Keratinocyte (primary cell): Measurements from ENCODE around the gene HOXB7. TPM values are rescaled to one million over a fixed set of nuclear protein-coding genes. Genes with fewer than 3 reads are reported as not detected.

Experiments used
- DNase-seq: peaks from one replicate; pipeline ENCODE4 v3.0.0-alpha.2; 2011; ENCODE audit warnings: low read depth, missing footprints, low spot score
- FAIRE-seq: peaks from 2 replicates; lab custom pipeline; 2011; peaks lifted over from hg19 to GRCh38; lab: Jason Lieb, UNC
- H2AFZ ChIP-seq: 2 replicates; pipeline ENCODE4 v1.6.0; 2012; ENCODE audit warnings: low read length, control low read depth, inconsistent platforms; ENCODE audit not compliant: control insufficient read depth
- H3K27ac ChIP-seq: 2 replicates; pipeline ENCODE4 v1.5.1; 2011; ENCODE audit warnings: low read length; ENCODE audit not compliant: control insufficient read depth, insufficient read depth
- H3K27me3 ChIP-seq: 3 replicates; pipeline ENCODE4 v1.6.0; 2011; ENCODE audit warnings: low read length; ENCODE audit not compliant: control insufficient read depth, insufficient read depth; ENCODE audit errors: extremely low read depth
- H3K36me3 ChIP-seq, 2 experiments: 2 replicates in 1 of 2; 3 replicates in 1 of 2; pipeline ENCODE4 v1.5.1; 2011; ENCODE audit warnings: low read length in 2 of 2, mild to moderate bottlenecking in 1 of 2; ENCODE audit not compliant: control insufficient read depth in 2 of 2, insufficient read depth in 2 of 2; ENCODE audit errors: extremely low read depth in 1 of 2
- H3K4me1 ChIP-seq: 3 replicates; pipeline ENCODE4 v1.5.1; 2011; ENCODE audit warnings: low read length; ENCODE audit not compliant: control insufficient read depth, insufficient read depth; ENCODE audit errors: extremely low read depth
- H3K4me2 ChIP-seq: 3 replicates; pipeline ENCODE4 v1.6.0; 2011; ENCODE audit warnings: low read depth, low read length; ENCODE audit not compliant: control insufficient read depth, insufficient read depth; ENCODE audit errors: extremely low read depth
- H3K4me3 ChIP-seq, 3 experiments: fragments of 200-600 bp in 1 of 3; sonication (generic) in 1 of 3; 2 replicates in 2 of 3; 3 replicates in 1 of 3; pipeline ENCODE4 v1.5.1; 2011 to 2016; ENCODE audit warnings: low read length in 3 of 3, mild to moderate bottlenecking in 3 of 3, control low read depth in 2 of 3, inconsistent platforms in 1 of 3, low read depth in 1 of 3, mixed read lengths in 1 of 3, mixed run types in 1 of 3, moderate library complexity in 1 of 3; ENCODE audit not compliant: control insufficient read depth in 2 of 3, insufficient read depth in 2 of 3; ENCODE audit errors: extremely low read depth in 1 of 3
- H3K79me2 ChIP-seq: 2 replicates; pipeline ENCODE4 v1.6.0; 2012; ENCODE audit warnings: low read length; ENCODE audit not compliant: control insufficient read depth, insufficient read depth
- H3K9ac ChIP-seq: 3 replicates; pipeline ENCODE4 v1.6.0; 2011; ENCODE audit warnings: low read length; ENCODE audit not compliant: control insufficient read depth, insufficient read depth; ENCODE audit errors: extremely low read depth
- H3K9me1 ChIP-seq: 3 replicates; pipeline ENCODE4 v1.6.0; 2011; ENCODE audit warnings: low read length; ENCODE audit not compliant: control insufficient read depth, insufficient read depth; ENCODE audit errors: extremely low read depth
- H3K9me3 ChIP-seq: 2 replicates; pipeline ENCODE4 v1.5.1; 2012; ENCODE audit warnings: low read depth, low read length; ENCODE audit not compliant: control insufficient read depth
- H4K20me1 ChIP-seq: 3 replicates; pipeline ENCODE4 v1.6.0; 2011; ENCODE audit warnings: low read length; ENCODE audit not compliant: control insufficient read depth, insufficient read depth; ENCODE audit errors: extremely low read depth
- EZH2 ChIP-seq: IDR thresholded peaks from one replicate; pipeline ENCODE4 v1.6.1; 2012; ENCODE audit warnings: inconsistent platforms, mild to moderate bottlenecking, low read length, moderate library complexity
- dilution Hi-C: fragments of 300-500 bp; cut with MboI; formaldehyde crosslinking; loops from one replicate; pipeline ENCODE4 v1.7.0; 2020; ENCODE audit warnings: low sequenced_read_pairs; ENCODE audit not compliant: extremely low pct_ligation_motif_present
- polyA plus RNA-seq, 5 experiments: library from polyadenylated mRNA; depleted of rRNA in 3 of 5; stranded (reverse) in 3 of 5; stranded (forward) in 1 of 5; unstranded in 1 of 5; fragments of >200 nt; gene quantifications; 1 replicate in 1 of 5; 2 replicates in 3 of 5; 3 replicates in 1 of 5; pipeline versions ENCODE4 v1.2.1 to v1.2.3, GENCODE V29; 2011 to 2012; ENCODE audit warnings: missing spikeins in 2 of 5, low read depth in 1 of 5, low replicate concordance in 1 of 5
- TF ChIP-seq, protein P1 (sequence below), 3 experiments: IDR thresholded peaks in 1 of 3; conservative IDR thresholded peaks in 1 of 3; optimal IDR thresholded peaks in 1 of 3; 2 replicates in 2 of 3; 3 replicates in 1 of 3; pipeline versions ENCODE3 to v1.5.1; 2011; ENCODE audit warnings: low read length in 3 of 3, mild to moderate bottlenecking in 3 of 3, moderate library complexity in 2 of 3, control low read depth in 1 of 3, inconsistent platforms in 1 of 3; ENCODE audit not compliant: insufficient read depth in 2 of 3; ENCODE audit errors: extremely low read depth in 1 of 3

Gene HOXB7
- polyA plus RNA-seq, 1 donor (not counting 4 experiments of a cell fraction or from before 2014, with no cell fraction given) = 1.0 TPM

GRCh38 chr17:48647103-48647962 is 36.5 kb upstream of the HOXB7 start:
- no peaks in the 10 kb centered on the region for H3K9me3 ChIP-seq
- no peak overlapping the region for H2AFZ ChIP-seq
- FAIRE-seq (no peak), DNase-seq (no peak)
- H3K4me2 ChIP-seq = peak overlapping the region; percentile 79
- H3K27ac ChIP-seq = no peak overlapping the region
- H3K79me2 ChIP-seq = no peaks in the 10 kb centered on the region
- H3K9ac ChIP-seq = no peak overlapping the region
- dilution Hi-C loops = no loop called here
- peak overlapping the region in 2 of 3 experiments; percentile 27 to 40 for H3K4me3 ChIP-seq
- peaks cover 72% of the 10 kb centered on the region for H3K27me3 ChIP-seq
- H4K20me1 ChIP-seq = peaks cover 2% of the 10 kb centered on the region
- H3K9me1 ChIP-seq = no peaks in the 10 kb centered on the region
- TF ChIP-seq, protein P1, sequence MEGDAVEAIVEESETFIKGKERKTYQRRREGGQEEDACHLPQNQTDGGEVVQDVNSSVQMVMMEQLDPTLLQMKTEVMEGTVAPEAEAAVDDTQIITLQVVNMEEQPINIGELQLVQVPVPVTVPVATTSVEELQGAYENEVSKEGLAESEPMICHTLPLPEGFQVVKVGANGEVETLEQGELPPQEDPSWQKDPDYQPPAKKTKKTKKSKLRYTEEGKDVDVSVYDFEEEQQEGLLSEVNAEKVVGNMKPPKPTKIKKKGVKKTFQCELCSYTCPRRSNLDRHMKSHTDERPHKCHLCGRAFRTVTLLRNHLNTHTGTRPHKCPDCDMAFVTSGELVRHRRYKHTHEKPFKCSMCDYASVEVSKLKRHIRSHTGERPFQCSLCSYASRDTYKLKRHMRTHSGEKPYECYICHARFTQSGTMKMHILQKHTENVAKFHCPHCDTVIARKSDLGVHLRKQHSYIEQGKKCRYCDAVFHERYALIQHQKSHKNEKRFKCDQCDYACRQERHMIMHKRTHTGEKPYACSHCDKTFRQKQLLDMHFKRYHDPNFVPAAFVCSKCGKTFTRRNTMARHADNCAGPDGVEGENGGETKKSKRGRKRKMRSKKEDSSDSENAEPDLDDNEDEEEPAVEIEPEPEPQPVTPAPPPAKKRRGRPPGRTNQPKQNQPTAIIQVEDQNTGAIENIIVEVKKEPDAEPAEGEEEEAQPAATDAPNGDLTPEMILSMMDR (optimal IDR thresholded peaks at IDR 0.05 in 1 of 3, IDR thresholded peaks at IDR 0.05 in 1 of 3, conservative IDR thresholded peaks at IDR 0.05 in 1 of 3; ENCODE audit: extremely low read depth in 1 of 3, insufficient read depth in 2 of 3, low read length in 3 of 3) = no peak
- peak; percentile 83 for TF ChIP-seq EZH2
- no peaks in the 10 kb centered on the region for H3K36me3 ChIP-seq
- no peaks in the 10 kb centered on the region for H3K4me1 ChIP-seq

- Histone ChIP-seq H3K36me3 (no peaks in the 10 kb centered on the region), H3K27me3 (peaks cover 81% of the 10 kb centered on the region), H2AFZ (no peak overlapping the region), H3K4me3 (no peak overlapping the region), H3K9ac (no peak overlapping the region), H3K27ac (no peak overlapping the region), H3K4me1 (no peaks in the 10 kb centered on the region), H3K4me2 (no peak overlapping the region), H3K9me1 (no peaks in the 10 kb centered on the region), H4K20me1 (peaks cover 2% of the 10 kb centered on the region), H3K79me2 (no peaks in the 10 kb centered on the region), H3K9me3 (no peaks in the 10 kb centered on the region)
- FAIRE-seq (no peak), DNase-seq (no peak)
- dilution Hi-C loops = no loop called here
- TF ChIP-seq, protein P1 (optimal IDR thresholded peaks at IDR 0.05 in 1 of 3, IDR thresholded peaks at IDR 0.05 in 1 of 3, conservative IDR thresholded peaks at IDR 0.05 in 1 of 3; ENCODE audit: extremely low read depth in 1 of 3, insufficient read depth in 2 of 3, low read length in 3 of 3) = no peak
- TF ChIP-seq EZH2 = peak; percentile 35
These were observed 35.6 kb upstream of the HOXB7 start for GRCh38 chr17:48646183-48647102.
